Measurements from ENCODE around the gene KHDRBS1. TPM values are rescaled to one million over a fixed set of nuclear protein-coding genes. Genes with fewer than 3 reads are reported as not detected.

KHDRBS1 gene
- polyA plus RNA-seq, 1 of the 3 experiments (the other 2 are of a cell fraction), result 52.8 TPM

DNA sequence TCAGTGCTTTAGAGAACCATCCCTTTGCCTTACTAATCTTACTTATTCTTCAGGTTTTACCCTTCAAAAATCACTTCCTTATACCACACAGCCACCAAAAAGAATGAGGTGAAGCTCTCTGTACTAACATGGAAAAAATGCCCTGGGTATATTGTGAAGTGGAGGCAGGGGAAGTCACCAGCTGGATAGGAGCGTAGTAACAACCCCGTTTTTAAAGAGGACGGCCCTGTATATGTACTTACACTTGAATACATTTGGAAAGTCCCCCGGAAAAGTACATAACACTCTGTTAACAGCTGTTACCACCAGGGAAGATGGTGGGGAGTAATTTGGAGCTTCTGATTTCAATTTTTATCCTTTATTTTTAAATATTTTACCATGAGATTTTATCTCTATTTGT lies 28.2 kb upstream of the KHDRBS1 start:
- Histone ChIP-seq H4K20me1 (ENCODE audit: insufficient read depth) (no peaks in the 10 kb centered on the region), H3K4me1 (ENCODE audit: control insufficient read depth in 1 of 2, insufficient read depth in 2 of 2, low read depth in 1 of 2, low read length in 1 of 2) (peaks cover 8 to 15% of the 10 kb centered on the region in 2 experiments; a peak in 1 of 4 replicates), H3K79me2 (ENCODE audit: insufficient read depth) (no peaks in the 10 kb centered on the region), H3F3A (replicated peaks; ENCODE audit: insufficient read depth) (peaks cover 6% of the 10 kb centered on the region), H3K4me3 (ENCODE audit: low read depth in 2 of 2, low read length in 1 of 2) (no peak overlapping the region), H3K4me2 (no peak overlapping the region), H3K36me3 (replicated peaks in 1 of 2; ENCODE audit: control insufficient read depth in 1 of 2, insufficient read depth in 2 of 2, low read length in 1 of 2) (no peaks in the 10 kb centered on the region), H3K9ac (no peak overlapping the region), H2AFZ (ENCODE audit: low read depth) (peak overlapping the region; percentile 33), H3K27me3 (ENCODE audit: insufficient read depth) (no peaks in the 10 kb centered on the region), H3K9me2 (no peaks in the 10 kb centered on the region), H3K9me3 (no peaks in the 10 kb centered on the region), H3K27ac (ENCODE audit: low read depth in 2 of 2, low read length in 1 of 2) (peak overlapping the region; percentile 3 to 8; a peak in 1 of 4 replicates)
- TF ChIP-seq FOXJ3 (CRISPR knock-in tag; IDR thresholded peaks at IDR 0.05), result no peak
- TF ChIP-seq RAD21 (IDR thresholded peaks at IDR 0.05; ENCODE audit: low read length), result no peak
- TF ChIP-seq TAF1 (IDR thresholded peaks at IDR 0.05; ENCODE audit: borderline replicate concordance, low read depth, low read length), result no peak
- no peak for TF ChIP-seq RXRA (IDR thresholded peaks at IDR 0.05; ENCODE audit: borderline replicate concordance, low read depth)
- no peak for DNase-seq
- ChIA-PET CTCF (interaction anchor here (0.6 to 1.2 kb wide), 3 partner anchors 11 to 54 kb away, joined by 3 to 9 read pairs (median 3); no protein-coding TSS in a partner anchor), POLR2A (no interaction called here)
- 87% methylated on average over 4 of the region's 4 CpGs for WGBS (ENCODE audit: low lambda C conversion rate)

DNA sequence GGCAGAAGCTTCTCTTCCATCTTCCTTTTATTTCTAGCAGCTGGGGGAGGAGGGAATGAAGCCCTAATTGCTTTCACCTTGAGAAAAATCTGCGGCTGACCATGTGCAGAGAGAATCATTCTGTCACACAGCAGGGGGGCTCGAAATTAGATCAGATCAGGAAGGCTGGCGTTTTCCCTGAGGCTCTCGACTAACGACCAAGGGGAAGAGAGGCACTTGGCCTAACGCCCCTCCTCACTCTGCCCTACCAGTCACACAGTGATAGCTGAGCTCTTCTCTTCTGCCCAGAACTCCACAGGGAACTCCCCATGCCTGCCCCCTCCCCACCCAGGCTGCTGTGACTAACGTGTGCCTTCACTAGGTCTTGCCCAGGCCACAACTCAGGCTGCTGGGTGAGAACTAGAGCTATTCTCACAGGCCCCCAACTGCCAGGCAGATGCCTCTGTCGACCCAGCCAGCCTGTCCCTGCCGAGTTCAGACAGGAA lies 26.5 kb upstream of the KHDRBS1 start:
- TF ChIP-seq, protein P1, sequence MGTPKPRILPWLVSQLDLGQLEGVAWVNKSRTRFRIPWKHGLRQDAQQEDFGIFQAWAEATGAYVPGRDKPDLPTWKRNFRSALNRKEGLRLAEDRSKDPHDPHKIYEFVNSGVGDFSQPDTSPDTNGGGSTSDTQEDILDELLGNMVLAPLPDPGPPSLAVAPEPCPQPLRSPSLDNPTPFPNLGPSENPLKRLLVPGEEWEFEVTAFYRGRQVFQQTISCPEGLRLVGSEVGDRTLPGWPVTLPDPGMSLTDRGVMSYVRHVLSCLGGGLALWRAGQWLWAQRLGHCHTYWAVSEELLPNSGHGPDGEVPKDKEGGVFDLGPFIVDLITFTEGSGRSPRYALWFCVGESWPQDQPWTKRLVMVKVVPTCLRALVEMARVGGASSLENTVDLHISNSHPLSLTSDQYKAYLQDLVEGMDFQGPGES (IDR thresholded peaks at IDR 0.05; ENCODE audit: low read depth, low read length), result no peak
- TF ChIP-seq GATA2 (CRISPR knock-in tag; IDR thresholded peaks at IDR 0.05), result no peak
- TF ChIP-seq TEAD4 (IDR thresholded peaks at IDR 0.05; ENCODE audit: borderline replicate concordance, insufficient read depth), result no peak
- no peak for TF ChIP-seq FOSL2 (IDR thresholded peaks at IDR 0.05; ENCODE audit: borderline replicate concordance, low read depth)
- TF ChIP-seq RFX5 (IDR thresholded peaks at IDR 0.05; ENCODE audit: low read length), result no peak
- TF ChIP-seq MXI1 (IDR thresholded peaks at IDR 0.05; ENCODE audit: low read depth, low read length), result no peak
- TF ChIP-seq ELF1 (IDR thresholded peaks at IDR 0.05), result no peak
- TF ChIP-seq NRF1 (IDR thresholded peaks at IDR 0.05; ENCODE audit: low read depth, low read length), result no peak
- no peak for TF ChIP-seq JUND (IDR thresholded peaks at IDR 0.05)
- no peak for TF ChIP-seq RAD21 (IDR thresholded peaks at IDR 0.05; ENCODE audit: low read length)
- TF ChIP-seq FOXM1 (IDR thresholded peaks at IDR 0.05; ENCODE audit: low read depth), result no peak
- no peak for TF ChIP-seq POLR2AphosphoS5 (IDR thresholded peaks at IDR 0.05; ENCODE audit: low read depth, low read length)
- no peak for TF ChIP-seq SIN3A (IDR thresholded peaks at IDR 0.05; ENCODE audit: borderline replicate concordance, low read depth, low read length)
- TF ChIP-seq EZH2phosphoT487 (IDR thresholded peaks at IDR 0.05; ENCODE audit: borderline replicate concordance, low read depth), result no peak
- no peak for TF ChIP-seq CHD2 (IDR thresholded peaks at IDR 0.05; ENCODE audit: low read length, partially characterized antibody)
- no peak for TF ChIP-seq MEF2A (IDR thresholded peaks at IDR 0.05; ENCODE audit: borderline replicate concordance, low read depth)
- TF ChIP-seq NFIC (IDR thresholded peaks at IDR 0.05; ENCODE audit: borderline replicate concordance), result no peak
- TF ChIP-seq EP300 (IDR thresholded peaks at IDR 0.05; ENCODE audit: borderline replicate concordance in 1 of 2, low read depth in 1 of 2, low read length in 1 of 2), result no peak
- no peak for TF ChIP-seq TAF1 (IDR thresholded peaks at IDR 0.05; ENCODE audit: borderline replicate concordance, low read depth, low read length)
- Histone ChIP-seq H3K4me3 (ENCODE audit: low read depth in 2 of 2, low read length in 1 of 2) (no peak overlapping the region), H3F3A (replicated peaks; ENCODE audit: insufficient read depth) (peaks cover 6% of the 10 kb centered on the region), H3K27ac (ENCODE audit: low read depth in 2 of 2, low read length in 1 of 2) (no peak overlapping the region), H3K9me3 (no peaks in the 10 kb centered on the region), H4K20me1 (ENCODE audit: insufficient read depth) (no peaks in the 10 kb centered on the region), H3K4me1 (ENCODE audit: control insufficient read depth in 1 of 2, insufficient read depth in 2 of 2, low read depth in 1 of 2, low read length in 1 of 2) (peaks cover 8 to 15% of the 10 kb centered on the region in 2 experiments; a peak in 1 of 4 replicates), H3K9ac (no peak overlapping the region), H3K27me3 (ENCODE audit: insufficient read depth) (no peaks in the 10 kb centered on the region), H3K36me3 (replicated peaks in 1 of 2; ENCODE audit: control insufficient read depth in 1 of 2, insufficient read depth in 2 of 2, low read length in 1 of 2) (no peaks in the 10 kb centered on the region), H3K79me2 (ENCODE audit: insufficient read depth) (no peaks in the 10 kb centered on the region), H3K4me2 (no peak overlapping the region), H2AFZ (ENCODE audit: low read depth) (no peak overlapping the region), H3K9me2 (no peaks in the 10 kb centered on the region)
- POLR2A ChIA-PET, result no interaction called here
- CTCF ChIA-PET, result interaction anchor here (0.7 to 2.3 kb wide), 6 partner anchors 10 to 360 kb away, joined by 3 to 18 read pairs (median 3); no protein-coding TSS in a partner anchor
- peak; percentile 42 for DNase-seq
- WGBS (ENCODE audit: low lambda C conversion rate), result 64% methylated on average over 6 of the region's 9 CpGs
